HT1080 (cell line): ENCODE measurements around the gene GPR108. TPM values are rescaled to one million over a fixed set of nuclear protein-coding genes. Genes with fewer than 3 reads are reported as not detected.
"Not testable (repeated sequence)": the region's sequence is repeated elsewhere in the genome, so short reads cannot be mapped to it uniquely, and the experiment has no call there.

Experiments
- DNase-seq: peaks from one replicate; pipeline ENCODE4 v3.0.0-alpha.2; 2015; ENCODE audit warnings: low read depth
- polyA plus RNA-seq, 2 experiments: library from polyadenylated mRNA; depleted of rRNA; stranded (reverse); fragments of >200 nt; gene quantifications; 2 replicates each; pipeline ENCODE4 v1.2.3, GENCODE V29; 2015
- total RNA-seq: library from RNA; depleted of rRNA; stranded (reverse); fragments of >200 nt; shearing (Covaris generic); gene quantifications from 2 replicates; pipeline ENCODE4 v1.2.3, GENCODE V29; 2014; rRNA removed

Gene GPR108
- total RNA-seq, result 23.5 and 25.5 TPM in 2 replicates
- polyA plus RNA-seq (2015; cell fraction: cytosol; rRNA removed), result 29.3 and 30.7 TPM in 2 replicates
- 63.3 and 74.7 TPM in 2 replicates for polyA plus RNA-seq (2015; cell fraction: nucleus; rRNA removed)

DNA sequence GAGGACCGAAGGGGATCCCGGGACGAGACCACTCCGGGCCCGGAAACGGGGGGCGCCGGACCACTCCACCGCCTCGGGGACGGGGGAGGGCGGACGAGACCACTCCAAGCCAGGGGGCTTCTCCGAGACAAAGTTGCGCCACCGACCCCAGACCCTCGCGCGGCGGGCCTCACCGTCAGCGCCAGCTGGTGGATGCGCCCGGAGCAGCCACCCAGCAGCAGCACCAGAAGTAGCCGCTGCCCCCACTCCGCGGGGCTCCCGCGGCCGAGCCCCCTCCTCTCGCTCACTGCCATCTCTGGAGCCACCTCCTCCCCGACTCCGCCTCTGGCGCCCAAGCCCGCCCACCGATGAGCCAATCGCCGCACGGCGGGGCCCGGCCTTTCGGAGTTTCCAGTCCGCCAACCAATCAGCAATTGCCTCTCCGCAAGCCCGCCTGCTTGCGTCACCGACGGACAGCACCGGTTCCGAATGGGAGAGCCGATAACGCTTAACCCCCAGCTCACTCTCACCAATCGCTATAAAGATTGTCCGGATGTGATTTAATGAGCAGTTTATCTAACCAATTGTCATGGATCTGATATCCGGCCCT lies at the start of gene GPR108:
Gene GPR108, minus strand, starts transcription at position 297 of the 589 bp plus-strand sequence. Its CDS starts 4 bp downstream, at position 293.
- peak; percentile 100 for DNase-seq

GRCh38 chr19:6779206-6779605 lies 41.8 kb upstream of the GPR108 start:
- DNase-seq, result peak; percentile 50

DNA sequence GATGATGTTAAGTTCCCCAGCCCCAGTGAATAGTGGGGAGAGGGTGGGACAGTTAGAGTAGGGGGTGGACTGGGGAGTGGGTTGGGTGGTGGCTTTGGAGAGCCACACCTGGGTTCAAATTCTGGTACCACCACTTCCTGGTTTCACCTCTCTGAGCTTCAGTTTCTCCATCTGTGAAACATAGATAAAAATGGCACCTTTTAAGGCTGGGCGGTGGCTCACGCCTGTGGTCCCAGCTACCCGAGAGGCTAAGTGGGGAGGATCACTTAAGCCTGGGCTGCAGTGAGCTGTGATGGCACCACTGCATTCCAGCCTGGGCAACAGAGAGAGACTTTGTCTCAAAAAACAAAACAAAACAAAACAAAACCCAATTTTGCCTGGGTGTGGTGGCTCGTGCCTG lies 41.0 kb upstream of the GPR108 start:
- no peak for DNase-seq

DNA sequence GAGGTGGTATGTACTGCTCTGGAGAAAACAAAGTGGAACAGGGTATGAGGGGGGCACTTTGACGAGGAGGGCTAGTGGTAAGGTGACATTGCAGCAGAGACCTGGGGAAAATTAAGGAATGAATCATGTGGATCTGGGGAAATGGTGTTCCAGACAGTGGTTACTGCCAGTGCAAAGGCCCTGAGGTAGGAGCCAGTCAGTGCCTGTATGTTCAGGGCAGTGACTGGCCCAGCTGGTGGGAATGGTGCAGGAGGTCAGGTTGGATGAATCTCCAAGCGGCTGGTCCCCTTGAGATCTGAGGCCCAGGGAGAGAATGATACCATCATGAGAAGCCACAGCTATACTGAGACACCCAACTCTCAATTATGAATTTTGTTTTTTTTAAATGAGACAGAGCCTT lies 40.1 kb upstream of the GPR108 start:
- DNase-seq, result no peak

DNA sequence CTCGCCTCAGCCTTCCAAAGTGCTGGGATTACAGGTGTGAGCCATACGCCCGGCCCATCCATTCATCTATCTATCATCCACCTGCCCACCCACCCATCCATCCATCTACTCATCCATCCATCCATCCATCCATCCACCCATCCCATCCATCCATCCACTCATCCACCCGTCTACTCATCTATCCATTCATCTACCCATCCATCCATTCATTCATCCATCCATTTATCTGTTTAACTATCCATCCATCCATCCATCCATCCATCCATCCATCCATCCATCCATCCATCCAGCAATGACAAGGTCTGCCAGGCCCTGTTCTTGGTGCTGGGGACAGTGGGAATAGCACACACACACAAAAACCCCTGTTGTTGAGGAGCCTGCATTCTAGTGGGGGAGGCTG lies 39.6 kb upstream of the GPR108 start:
- no peak for DNase-seq

- not testable (repeated sequence) for DNase-seq
Measured at GRCh38 chr19:6776045-6776444, 38.7 kb upstream of the GPR108 start.

GRCh38 chr19:6774821-6775707 lies 37.7 kb upstream of the GPR108 start:
- no peak for DNase-seq

- DNase-seq, result no peak
Measured at GRCh38 chr19:6773323-6773931, 36.0 kb upstream of the GPR108 start.

GRCh38 chr19:6772866-6773322 lies 35.5 kb upstream of the GPR108 start:
- DNase-seq, result no peak

DNA sequence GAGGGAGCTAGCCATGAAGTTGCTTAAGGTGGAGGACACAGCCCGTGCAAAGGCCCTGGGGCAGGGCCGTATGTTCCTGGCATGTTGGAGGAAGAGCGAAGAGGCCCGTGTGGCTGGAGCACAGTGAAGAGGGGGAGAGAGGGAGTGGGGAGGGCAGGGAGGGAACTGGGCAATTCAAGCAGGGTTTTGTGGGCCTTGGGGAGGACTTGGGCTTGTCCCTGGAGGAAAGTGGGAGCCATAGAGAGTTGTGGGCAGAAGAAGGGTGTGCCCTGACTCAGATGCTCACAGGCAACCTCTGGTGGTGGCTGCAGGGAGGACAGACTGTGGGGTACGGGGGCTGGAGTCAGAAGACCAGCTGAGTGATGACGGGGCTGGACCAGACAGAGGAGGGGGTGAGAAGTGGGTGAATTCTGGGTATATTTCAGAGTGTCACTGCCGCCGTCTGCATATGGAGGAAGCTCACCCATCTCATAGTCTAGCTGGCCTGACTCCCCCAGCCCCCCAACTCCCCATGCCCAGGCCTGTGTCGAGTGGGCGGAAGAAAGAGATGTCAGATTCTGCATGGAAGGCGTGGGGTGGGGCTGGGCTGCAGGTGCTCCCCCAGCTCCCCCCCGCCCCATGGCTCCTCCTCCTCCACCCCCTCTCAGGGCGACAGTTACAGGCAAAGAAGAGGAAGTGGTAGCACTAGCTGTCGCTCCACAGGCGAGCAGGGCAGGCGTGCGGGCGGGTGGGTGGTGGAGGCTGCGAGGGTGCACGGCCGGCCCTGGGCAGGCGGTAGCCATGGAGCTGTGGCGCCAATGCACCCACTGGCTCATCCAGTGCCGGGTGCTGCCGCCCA lies 34.9 kb upstream of the GPR108 start, which contains the start of gene VAV1:
Gene VAV1, plus strand, starts transcription at position 681 of the 838 bp plus-strand sequence. Its CDS starts 100 bp downstream, at position 781.
- DNase-seq, result no peak

DNA sequence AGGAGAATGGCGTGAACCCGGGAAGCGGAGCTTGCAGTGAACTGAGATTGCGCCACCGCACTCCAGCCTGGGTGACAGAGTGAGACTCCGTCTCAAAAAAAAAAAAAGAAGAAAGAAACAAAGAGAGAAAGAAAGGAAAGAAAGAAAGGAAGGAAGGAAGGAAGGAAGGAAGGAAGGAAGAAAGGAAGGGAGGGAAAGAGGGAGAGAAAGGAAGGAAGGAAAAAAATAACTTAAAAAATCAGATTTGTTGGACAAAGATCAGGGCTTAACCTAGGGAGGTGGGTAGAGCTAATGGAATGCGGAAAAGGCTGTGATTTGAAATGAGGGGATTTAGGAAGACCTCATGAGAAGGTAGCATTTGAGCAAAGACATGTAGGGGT lies 34.3 kb upstream of the GPR108 start:
- DNase-seq, result not testable (repeated sequence)

DNA sequence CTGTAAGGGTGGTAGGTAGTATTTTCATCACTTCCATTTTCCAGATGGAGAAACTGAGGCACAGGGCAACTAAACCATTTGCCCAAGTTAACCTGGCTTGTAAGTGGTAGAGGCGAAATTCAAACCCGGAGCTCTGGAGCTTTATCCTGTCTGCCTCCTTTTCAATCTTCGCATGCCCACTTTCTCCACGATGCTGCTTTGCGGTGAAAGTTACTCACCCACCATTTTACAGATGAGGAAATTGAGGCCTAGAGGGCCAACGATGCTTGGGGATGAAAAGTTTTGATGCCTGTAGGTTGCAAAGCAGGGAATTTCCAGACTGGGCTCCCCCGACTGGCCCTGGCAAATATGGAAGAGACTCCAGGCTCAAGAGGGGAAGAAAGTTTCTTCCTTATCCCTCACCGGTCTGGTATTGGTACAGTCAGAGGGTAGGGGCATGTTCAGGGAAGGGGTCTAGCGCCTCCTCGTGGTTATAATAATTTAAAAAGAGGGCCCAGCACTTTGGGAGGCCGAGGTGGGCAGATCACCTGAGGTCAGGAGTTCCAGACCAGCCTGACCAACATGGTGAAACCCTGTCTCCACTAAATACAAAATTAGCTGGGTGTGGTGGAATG lies 31.7 kb upstream of the GPR108 start:
- DNase-seq, result peak; percentile 23

DNA sequence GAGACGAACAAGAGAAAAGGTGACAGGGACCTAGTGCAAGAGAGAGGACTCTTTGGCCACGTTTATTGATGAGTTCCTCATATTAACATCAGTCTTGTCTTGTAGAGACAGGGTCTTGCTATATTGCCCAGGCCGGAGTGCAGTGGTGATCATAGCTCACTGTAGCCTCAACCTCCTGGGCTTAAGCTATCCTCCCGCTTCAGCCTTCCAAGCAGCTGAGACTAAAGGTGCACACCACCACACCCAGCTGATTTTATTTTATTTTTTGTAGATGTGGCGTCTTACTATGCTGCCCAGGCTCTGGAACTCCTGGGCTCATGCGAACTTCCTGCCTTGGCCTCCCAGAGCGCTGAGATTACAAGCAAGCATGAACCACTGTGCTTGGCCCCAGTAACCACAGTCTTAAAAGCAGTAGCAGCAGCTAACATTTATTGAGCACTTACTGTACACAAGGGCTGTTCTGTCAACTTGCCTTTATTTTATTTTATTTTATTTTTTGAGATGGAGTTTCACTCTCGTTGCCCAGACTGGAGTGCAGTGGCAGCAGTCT lies 30.9 kb upstream of the GPR108 start:
- DNase-seq, result no peak

DNA sequence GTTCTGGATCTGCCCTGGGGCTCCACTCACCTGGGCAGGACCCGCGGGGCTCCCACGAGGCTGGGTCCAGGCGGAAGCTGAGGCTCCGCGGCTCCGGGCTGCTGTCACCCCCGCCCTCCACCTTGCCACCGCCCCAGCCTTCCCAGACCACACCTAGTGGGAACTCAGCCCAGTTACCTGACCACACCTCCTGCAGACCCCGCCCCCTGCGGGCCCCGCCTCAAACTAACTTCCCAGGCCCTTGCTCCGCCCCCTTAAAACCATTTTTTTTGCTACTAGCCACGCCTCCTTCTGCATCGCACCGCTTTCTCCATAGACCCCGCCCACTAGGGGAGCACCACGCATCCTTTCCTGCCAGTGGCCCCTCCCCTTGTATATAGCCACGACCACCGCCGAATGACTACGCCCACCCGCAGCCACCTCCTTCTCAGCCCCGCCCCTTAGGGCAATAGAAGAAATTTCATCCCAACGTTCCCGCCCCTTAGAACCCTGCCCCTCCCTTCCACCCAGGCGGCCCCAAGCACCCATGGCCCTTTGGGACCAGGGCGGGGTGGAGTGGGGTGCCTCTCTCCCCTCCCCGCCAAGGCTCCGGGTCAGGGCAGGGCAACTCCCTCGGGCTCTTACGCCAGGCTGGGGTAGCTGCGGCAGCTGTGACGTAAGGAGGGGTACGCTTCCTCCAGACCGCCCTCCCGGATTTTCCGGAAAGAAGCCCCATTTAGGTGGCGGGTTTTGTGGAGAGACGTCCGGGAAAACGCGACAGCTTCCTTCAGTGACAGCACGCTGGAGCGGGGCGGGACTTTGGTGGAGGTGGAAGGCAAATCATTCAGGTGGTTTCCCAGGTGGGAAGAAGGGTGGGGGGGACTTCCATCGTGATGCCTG lies 30.2 kb upstream of the GPR108 start, which contains the start of gene SH2D3A:
Gene SH2D3A, minus strand, starts transcription at position 79 of the 879 bp plus-strand sequence. CDS start 3,687 bp downstream, outside the sequence.
- DNase-seq, result no peak

DNA sequence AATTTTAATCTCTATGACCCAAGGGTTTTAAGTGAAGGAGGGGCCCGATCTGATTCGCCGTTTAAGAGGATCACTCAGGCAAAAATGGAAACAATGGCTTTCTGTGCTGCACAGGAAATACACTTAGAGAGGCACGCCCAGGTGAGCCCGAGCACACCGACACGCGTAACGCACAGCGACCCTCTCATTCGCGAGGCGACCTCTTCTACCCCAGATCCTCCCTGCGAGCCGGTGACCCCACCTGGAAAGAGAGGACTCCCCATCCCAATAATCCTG lies 29.6 kb upstream of the GPR108 start:
- DNase-seq, result no peak

DNA sequence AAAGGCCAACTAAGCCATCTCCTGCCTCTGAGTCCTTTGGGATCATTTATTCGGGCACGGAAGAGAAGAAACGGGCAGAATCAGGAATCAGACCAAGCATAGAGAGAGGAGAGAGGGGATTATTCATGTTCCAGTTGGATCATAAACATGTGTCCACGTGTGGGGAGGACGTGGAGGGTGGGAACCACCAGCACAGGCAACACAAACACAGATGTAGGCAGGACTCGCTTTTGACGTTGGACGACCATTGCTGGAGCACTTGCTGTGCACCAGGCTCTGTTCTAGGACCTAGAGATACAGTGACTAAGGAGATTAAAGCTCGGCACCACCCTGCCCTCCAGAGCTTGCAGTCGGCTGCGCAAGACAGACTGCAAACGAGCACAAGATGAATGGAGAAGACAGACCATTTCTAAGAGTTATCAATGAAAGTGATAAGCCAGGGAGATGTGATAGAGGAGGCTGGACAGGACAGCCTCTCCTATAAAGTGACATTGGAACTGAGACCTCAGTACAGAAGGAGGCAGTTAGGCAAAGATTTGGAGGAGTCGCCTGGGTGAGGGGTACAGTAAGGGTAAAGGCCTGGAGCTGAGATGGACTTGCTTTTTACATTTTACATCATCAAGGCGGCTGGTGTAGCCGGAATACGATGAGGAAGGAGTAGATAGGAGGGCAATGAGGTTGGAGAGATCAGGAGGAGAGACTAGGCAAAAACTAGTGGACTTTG lies 29.1 kb upstream of the GPR108 start:
- DNase-seq, result no peak

GRCh38 chr19:6765738-6766356 lies 28.5 kb upstream of the GPR108 start:
- DNase-seq, result peak; percentile 54

GRCh38 chr19:6762253-6762797 lies 24.9 kb upstream of the GPR108 start:
- DNase-seq, result peak; percentile 33
